ENCODE results near the gene TASP1. TPM values are rescaled to one million over a fixed set of nuclear protein-coding genes. Genes with fewer than 3 reads are reported as not detected.

The TASP1 gene
- total RNA-seq, 2 donors from 2014 or later = 4.9 to 11.9 TPM

DNA sequence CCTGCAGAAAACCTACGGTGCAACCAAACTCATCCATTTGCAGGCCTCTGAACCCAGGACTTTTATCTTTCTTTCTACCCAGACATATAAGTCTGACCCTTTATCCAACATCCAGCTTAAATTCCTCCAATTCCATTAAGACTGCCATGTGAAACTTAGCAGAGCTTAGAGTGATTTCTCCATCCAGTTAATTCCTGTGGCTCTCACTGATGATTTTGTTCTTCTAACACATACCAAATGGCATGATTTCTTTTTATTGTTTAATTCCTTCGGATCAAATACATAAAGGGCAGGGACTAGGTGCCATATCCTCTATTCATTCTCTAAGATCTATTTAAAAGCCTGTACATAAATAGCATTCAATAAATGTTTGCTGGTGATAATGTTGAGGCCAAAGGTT lies 92.9 kb downstream of the TASP1 start:
- no peak for DNase-seq (ENCODE audit: low spot score in 2 of 2)
- Mint-ChIP-seq H3K36me3 (no peaks in the 10 kb centered on the region), H3K9me3 (no peaks in the 10 kb centered on the region), H3K27ac (peak overlapping the region in 1 of 2 donors; percentile 25)
- no peak for ATAC-seq

DNA sequence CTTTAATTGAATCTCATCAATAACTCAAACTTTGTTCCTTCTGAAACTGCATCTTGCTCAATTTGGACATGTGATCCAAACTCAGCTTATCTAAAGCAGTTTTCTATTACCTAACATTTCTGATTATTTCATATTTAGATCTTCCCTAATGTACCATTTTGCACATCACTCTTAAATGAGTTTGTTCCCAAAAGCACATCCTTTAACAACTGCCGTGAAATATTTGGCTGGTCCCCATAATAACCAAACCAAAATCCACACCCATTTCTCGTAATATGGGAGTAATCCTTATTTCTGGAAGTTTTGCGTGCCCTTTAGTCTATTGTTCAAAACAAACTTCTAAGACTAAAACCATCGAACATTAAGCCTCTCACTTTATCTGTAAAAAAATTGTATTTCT lies 94.9 kb downstream of the TASP1 start:
- ATAC-seq (no peak), DNase-seq (ENCODE audit: low spot score in 2 of 2) (no peak)
- Mint-ChIP-seq H3K27ac (no peak overlapping the region), H3K9me3 (no peaks in the 10 kb centered on the region), H3K36me3 (no peaks in the 10 kb centered on the region)

DNA sequence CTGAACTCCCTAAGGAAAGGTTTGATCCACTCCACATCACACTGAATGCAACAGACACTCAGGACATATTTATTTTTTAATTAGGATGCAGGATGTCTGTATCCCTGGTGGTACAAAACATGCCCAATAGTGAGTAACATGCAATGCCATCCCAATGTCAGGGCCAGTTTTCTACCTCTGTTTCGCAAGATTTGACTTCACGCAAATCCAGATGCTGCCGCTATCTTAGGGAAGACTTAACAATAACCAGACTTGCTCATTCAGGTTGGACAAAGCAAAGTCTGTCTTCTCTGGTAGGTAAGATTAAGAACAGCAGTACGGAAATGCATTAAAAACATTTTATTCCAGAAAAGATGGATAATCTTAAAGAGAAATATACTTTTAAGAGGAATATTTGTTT lies 103.1 kb downstream of the TASP1 start:
- ATAC-seq = no peak
- no peak overlapping the region for H3K27ac Mint-ChIP-seq
- no peak for DNase-seq (ENCODE audit: low spot score in 2 of 2)
- peaks cover 0 to 12% of the 10 kb centered on the region in 2 donors for H3K36me3 Mint-ChIP-seq
- H3K9me3 Mint-ChIP-seq = no peaks in the 10 kb centered on the region

DNA sequence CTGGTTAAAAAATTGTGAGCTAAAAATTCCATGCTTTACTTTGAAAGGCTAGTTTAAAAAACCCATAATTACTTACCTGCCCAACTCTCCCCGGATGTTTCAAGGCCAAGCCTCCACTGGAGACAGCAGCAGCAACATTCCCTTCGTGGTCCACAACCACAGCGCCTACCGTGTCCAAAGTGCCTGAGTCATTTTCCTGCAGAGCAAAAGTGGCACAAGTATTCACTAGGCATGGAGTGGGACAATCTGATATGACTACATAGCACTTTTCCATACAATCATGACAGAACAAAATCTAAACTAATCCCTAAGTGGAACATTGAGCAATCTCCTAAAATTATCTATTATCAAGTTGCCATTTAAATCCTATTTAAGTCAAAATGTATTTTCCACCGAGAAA lies 104.8 kb downstream of the TASP1 start:
- no peak for DNase-seq (ENCODE audit: low spot score in 2 of 2)
- ATAC-seq = no peak
- H3K36me3 Mint-ChIP-seq = peaks cover 0 to 12% of the 10 kb centered on the region in 2 donors
- no peaks in the 10 kb centered on the region for H3K9me3 Mint-ChIP-seq
- no peak overlapping the region for H3K27ac Mint-ChIP-seq

DNA sequence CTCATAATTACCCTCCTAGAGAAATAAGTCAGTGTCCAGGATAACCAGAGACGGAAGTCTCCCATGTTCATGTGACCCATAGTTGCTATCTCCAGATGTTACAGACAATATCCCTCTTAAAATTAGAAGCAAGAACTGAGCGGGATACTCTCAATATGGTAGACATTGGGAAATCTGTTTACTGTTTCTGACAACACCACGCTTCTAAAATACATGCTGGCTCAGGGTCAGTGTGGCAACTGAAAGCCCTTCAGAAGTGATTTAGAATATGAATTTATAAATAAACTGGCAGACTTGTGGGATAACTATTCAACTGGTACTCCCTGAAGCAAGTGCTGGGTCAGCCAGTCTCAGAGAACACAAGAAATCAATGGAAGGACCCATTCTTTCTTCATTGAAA lies 108.6 kb downstream of the TASP1 start:
- no peaks in the 10 kb centered on the region for H3K9me3 Mint-ChIP-seq
- no peak for ATAC-seq
- H3K27ac Mint-ChIP-seq = no peak overlapping the region
- peaks cover 12 to 32% of the 10 kb centered on the region in 2 donors for H3K36me3 Mint-ChIP-seq
- no peak for DNase-seq (ENCODE audit: low spot score in 2 of 2)

DNA sequence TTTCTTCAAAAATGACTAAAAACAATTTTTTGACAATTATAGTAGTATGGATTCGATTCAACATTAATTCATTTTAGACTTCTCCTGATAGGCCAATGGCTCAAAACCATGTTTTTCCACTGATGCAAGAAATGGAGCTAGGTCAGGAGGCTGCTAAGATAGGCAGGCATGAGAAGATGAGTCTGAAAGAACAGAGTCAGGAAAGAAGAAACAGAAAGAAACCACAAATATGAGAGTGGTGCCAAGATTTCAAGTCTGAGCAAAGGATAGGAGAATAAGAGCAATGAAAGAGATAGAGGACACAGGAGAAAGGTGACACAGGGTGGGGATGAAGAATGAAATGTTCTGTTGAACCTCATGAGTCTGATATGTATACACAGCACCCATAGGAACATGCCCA lies 112.2 kb downstream of the TASP1 start:
- H3K9me3 Mint-ChIP-seq = peaks cover 12 to 15% of the 10 kb centered on the region in 2 donors
- peaks cover 34 to 39% of the 10 kb centered on the region in 2 donors for H3K36me3 Mint-ChIP-seq
- no peak for DNase-seq (ENCODE audit: low spot score in 2 of 2)
- no peak for ATAC-seq
- H3K27ac Mint-ChIP-seq = no peak overlapping the region

DNA sequence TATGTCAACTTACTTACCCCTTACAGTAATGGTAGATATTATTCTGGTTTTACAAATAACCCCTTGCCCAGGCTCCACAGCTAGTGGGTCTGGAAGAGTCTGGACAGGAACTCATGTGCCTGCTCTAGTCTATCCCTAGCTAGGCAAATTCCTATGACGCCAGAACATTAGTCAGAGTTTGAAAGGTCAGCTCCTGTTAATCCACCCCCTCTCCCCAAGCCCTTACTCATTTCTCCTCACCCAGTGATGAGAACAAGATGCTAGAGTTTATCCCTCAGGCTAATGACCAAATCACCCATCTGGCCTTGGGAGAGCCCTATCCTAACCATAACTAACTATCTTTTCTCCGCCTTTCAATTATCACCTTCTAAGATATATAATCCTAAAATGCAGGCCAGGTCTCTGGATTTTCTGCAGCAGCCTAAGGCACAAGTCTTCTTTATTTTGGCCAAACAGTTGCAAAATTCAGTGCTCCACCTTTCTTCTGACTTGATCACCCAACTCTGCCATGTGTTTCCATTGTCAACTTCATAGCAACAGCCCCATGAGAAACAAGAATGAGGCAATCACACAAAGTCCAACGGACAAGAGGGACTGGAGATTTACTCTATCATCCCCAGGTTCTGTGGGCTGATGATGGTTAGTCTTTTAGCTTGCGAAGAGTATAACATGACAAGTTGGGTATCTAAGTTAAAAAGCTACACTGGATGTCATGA lies 113.3 kb downstream of the TASP1 start:
- H3K36me3 Mint-ChIP-seq = peaks cover 34 to 39% of the 10 kb centered on the region in 2 donors

DNA sequence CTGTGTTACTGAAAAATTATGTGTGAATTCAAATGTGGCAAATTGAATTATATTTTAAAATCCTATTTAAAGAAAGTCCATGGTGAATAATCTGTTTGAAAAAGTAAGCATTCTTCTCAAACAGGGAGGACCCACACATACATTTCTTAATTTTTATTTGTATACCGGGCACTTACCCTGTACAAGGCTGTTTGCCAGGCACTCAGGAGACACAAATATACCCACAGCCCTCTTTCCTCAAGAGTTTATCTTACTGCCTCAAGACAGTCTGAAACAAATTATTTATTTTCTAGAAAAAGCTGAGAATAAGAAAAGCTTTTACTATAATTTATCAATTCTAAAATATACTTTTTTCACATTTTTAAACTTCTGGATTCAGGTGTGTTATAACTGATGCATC lies 114.4 kb downstream of the TASP1 start:
- H3K9me3 Mint-ChIP-seq = peaks cover 12 to 15% of the 10 kb centered on the region in 2 donors
- H3K36me3 Mint-ChIP-seq = peaks cover 34 to 39% of the 10 kb centered on the region in 2 donors
- no peak for ATAC-seq
- H3K27ac Mint-ChIP-seq = no peak overlapping the region
- DNase-seq (ENCODE audit: low spot score in 2 of 2) = no peak

More for the DNA sequence above, 113.3 kb downstream of the TASP1 start:
- ATAC-seq = no peak
- no peak for DNase-seq (ENCODE audit: low spot score in 2 of 2)
- no peak overlapping the region for H3K27ac Mint-ChIP-seq
- peaks cover 12 to 15% of the 10 kb centered on the region in 2 donors for H3K9me3 Mint-ChIP-seq

DNA sequence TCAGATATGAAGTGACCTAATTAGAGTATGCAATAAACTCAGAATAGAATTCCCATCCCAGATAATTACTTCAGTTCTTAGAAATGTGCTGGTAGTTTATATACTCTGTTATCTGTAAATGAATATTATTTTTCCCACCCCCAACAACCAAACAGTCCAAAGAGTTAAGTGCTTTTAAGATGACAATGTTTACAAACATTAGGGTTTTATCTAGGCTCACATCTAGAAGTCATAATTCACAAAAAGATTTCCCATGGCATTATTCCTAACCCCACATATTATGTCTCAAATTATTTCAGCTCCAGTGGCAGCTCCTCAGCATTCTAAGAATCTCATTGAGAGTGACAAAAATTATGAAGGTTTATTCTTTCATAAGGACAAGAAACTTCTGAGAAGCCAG lies 120.9 kb downstream of the TASP1 start:
- DNase-seq (ENCODE audit: low spot score in 2 of 2) (no peak), ATAC-seq (no peak)
- Mint-ChIP-seq H3K36me3 (peaks cover 43% of the 10 kb centered on the region in 2 donors), H3K9me3 (peaks cover 15 to 17% of the 10 kb centered on the region in 2 donors), H3K27ac (no peak overlapping the region)

DNA sequence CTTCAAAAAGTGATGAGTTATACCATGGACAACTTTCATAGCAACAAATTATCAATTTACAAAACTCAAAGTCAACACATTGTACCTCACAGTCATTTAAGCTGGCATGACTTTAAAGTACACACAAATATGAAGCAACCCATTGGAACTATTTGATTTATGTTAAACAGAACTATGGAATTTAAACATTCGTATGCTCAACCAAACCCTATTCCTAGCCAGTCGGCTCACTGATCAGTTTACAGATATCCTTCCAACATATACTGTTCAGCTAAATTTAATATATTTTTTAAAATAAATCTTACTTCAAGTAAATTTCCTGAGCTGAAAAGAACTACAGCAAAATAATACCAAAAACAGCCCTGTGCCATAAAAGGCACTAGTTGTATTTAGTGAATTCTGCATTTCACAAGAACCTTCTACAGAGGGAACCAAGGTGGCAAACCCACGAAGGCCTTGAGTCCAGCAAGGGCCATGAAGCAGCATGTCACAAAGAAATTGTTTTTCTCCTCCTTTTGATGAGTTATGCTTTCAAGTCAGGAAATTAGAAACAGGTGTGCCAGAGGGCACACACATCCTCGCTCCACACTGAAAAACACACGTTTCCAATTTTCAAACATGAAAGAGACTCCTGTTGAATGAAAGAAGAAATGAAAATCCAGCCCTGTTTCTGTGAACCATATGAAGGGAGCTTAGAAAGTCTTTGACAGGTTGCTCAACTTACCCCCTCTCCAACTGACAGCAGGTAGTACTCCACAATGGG lies 122.8 kb downstream of the TASP1 start:
- Mint-ChIP-seq H3K9me3 (peaks cover 3 to 4% of the 10 kb centered on the region in 2 donors), H3K36me3 (peaks cover 33 to 35% of the 10 kb centered on the region in 2 donors), H3K27ac (no peak overlapping the region)
- no peak for DNase-seq (ENCODE audit: low spot score in 2 of 2)
- ATAC-seq = no peak

DNA sequence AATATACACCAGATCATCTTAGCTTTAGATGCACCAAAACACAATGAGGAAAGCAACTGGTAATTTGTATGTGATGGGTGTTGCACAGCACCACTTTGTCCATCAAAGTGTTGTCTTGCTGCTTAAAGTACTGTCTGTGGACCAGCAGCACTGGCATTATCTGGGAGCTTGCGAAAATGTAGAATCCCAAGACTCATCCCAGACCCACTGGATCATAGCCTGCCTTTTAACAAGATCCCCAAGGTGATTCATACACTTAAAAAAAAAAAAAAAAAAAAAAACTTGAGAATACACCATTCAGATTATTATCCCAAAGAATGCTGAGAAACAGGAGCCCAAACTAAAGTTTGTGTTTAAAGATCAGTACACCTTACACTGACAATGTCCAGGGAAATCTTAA lies 123.4 kb downstream of the TASP1 start:
- Mint-ChIP-seq H3K36me3 (peaks cover 35 to 38% of the 10 kb centered on the region in 2 donors), H3K9me3 (peaks cover 8 to 9% of the 10 kb centered on the region in 2 donors), H3K27ac (no peak overlapping the region)
- ATAC-seq (no peak), DNase-seq (ENCODE audit: low spot score in 2 of 2) (no peak)

DNA sequence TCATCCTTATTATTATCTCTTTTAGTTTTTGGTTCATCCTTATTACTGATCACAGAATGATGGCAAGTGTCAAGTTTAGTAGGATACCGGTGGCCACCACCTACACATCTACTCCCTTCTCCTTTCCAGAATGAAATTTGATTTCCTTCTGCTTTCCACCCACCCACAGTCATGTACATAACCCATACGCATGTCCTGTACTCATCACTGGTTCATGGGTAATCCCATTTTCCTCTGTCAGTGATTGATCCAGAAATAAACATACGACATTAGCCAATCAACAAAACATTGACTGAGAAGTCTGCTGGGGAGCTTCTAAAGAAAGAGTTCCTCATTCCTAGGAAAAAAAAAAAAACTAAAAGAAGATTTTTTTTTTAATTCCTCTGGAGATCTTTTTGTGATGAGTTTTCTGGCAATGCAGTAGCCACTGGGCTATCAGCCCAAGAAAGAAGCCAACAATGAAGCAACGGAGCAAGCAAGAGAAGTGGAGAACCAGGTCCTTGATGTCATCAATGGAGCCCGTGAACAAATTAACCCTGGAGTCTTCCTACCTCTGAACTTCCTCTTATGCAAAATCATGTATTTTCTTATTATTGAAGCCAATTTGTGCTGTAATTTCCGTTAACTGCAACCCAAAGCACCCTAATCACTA lies 127.8 kb downstream of the TASP1 start:
- Mint-ChIP-seq H3K27ac (no peak overlapping the region), H3K9me3 (peaks cover 14 to 20% of the 10 kb centered on the region in 2 donors), H3K36me3 (peaks cover 42 to 52% of the 10 kb centered on the region in 2 donors)
- DNase-seq (ENCODE audit: low spot score in 2 of 2) = no peak
- no peak for ATAC-seq

DNA sequence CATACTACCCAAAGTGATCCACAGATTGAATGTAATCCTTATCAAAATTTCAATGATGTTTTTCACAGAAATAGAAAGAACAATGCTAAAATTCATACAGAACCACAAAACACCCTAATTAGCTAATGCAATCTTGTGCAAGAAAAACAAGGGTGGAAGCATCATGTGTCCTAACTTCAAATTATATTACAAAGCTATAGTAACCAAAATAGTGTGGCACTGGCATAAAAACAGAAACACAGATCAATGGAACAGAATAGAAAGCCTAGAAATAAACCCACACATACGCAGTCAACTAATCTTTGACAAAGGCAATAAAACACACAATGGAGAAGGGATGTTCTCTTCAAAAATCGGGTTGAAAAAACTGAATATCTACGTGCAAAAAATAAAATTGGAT lies 131.1 kb downstream of the TASP1 start:
- Mint-ChIP-seq H3K9me3 (peaks cover 16 to 38% of the 10 kb centered on the region in 2 donors), H3K36me3 (peaks cover 44 to 62% of the 10 kb centered on the region in 2 donors)
- no peak for ATAC-seq

DNA sequence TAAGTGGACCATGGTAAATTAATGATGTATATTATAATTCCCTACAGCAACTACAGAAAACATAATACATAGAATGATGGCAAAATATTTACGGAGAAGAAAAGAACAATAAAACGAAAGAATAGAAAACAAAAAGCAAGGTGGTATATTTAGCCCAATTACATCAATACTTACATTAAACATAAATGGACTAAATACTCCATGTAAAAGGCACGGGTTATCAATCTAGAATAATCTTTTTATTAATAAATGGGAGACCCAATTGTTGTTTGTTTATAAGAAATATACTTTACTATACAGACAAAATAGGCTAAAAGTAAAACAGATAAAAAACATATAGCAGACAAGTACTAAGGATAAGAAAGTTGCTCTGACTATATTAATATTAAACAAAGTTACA lies 137.2 kb downstream of the TASP1 start:
- peaks cover 18 to 31% of the 10 kb centered on the region in 2 donors for H3K9me3 Mint-ChIP-seq
- H3K36me3 Mint-ChIP-seq = peaks cover 60 to 62% of the 10 kb centered on the region in 2 donors
- no peak for DNase-seq (ENCODE audit: low spot score in 2 of 2)
- no peak overlapping the region for H3K27ac Mint-ChIP-seq
- no peak for ATAC-seq

More for the DNA sequence above, 131.1 kb downstream of the TASP1 start:
- no peak overlapping the region for H3K27ac Mint-ChIP-seq
- DNase-seq (ENCODE audit: low spot score in 2 of 2) = no peak

DNA sequence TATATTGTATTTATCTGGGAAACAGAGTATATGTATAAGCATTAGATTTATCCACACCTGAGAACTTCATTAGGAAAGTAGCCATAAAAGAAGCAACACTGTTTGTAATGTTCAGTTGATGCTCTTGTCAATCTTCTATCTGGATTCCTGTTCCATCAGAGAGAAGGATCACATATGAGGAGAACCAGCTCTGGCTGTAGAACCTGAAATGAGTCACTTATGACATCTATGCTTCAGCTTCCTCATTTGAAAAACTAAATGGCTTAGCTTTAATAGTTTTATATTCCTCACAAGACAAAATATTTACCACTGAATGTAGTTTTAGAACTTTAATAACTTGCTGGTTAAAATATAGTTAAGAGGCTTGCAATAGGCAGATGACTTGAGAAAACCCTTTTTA lies 144.7 kb downstream of the TASP1 start:
- DNase-seq (ENCODE audit: low spot score in 2 of 2) (no peak), ATAC-seq (no peak)
- Mint-ChIP-seq H3K36me3 (peaks cover 14 to 17% of the 10 kb centered on the region in 2 donors), H3K27ac (no peak overlapping the region), H3K9me3 (peaks cover 1 to 6% of the 10 kb centered on the region in 2 donors)

DNA sequence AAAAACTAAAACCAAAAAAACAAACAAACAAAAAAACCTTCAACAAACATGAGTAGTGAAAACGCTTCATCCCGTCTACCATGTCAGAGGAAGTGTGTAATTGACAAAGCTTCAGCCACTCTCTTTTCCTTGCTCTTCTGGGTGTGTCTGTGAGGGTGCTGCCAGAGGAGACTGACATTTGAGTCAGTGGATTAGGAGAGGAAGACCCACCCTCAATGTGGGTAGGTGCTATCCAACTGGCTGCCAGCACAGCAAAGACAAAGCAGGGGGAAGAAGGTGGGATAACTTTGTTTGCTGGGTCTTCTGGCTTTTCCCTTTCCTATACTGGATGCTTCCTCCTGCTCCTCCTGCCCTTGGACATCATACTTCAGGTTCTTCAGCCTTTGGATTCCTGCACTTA lies 145.6 kb downstream of the TASP1 start:
- H3K36me3 Mint-ChIP-seq = peaks cover 6 to 11% of the 10 kb centered on the region in 2 donors
- DNase-seq (ENCODE audit: low spot score in 2 of 2) = no peak
- ATAC-seq = no peak
- peaks cover 0 to 6% of the 10 kb centered on the region in 2 donors for H3K9me3 Mint-ChIP-seq
- no peak overlapping the region for H3K27ac Mint-ChIP-seq

DNA sequence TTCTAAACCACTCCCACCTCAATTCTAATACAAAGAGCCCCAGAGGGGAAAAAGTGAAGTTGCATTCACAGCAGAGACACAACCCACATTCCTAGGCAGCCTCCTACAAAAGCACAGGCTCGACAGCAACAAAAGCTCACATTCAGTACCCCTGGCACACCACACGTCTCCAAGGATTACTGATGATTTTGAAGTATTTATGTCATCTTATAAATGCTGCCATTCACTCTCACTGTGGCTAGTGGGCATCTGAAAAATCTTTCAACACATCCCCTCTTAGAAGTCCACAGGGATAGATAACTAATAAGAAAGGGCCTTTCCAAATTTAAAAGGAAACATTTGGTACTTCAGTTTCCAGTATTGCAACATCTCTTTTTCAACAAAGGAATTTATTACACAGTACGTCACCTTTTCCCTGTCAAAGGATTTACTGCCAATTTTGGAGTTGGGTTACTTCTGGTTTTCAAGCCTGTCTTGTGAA lies 146.7 kb downstream of the TASP1 start:
- Mint-ChIP-seq H3K36me3 (peaks cover 5 to 8% of the 10 kb centered on the region in 2 donors), H3K9me3 (no peaks in the 10 kb centered on the region), H3K27ac (no peak overlapping the region)
- ATAC-seq (no peak), DNase-seq (ENCODE audit: low spot score in 2 of 2) (no peak)
